ENCODE measurements around the gene ADCY9. TPM values are rescaled to one million over a fixed set of nuclear protein-coding genes. Genes with fewer than 3 reads are reported as not detected.
A peak's percentile ranks its signal among the peaks of the same experiment; 100 is the strongest.

The ADCY9 gene
- total RNA-seq, 1 experiment from 2014 or later: 11.5 TPM

- ChIA-PET CTCF (no interaction called here), POLR2A (no interaction called here)
- H3K9me3 Mint-ChIP-seq: no peaks in the 10 kb centered on the region
- peaks cover 2% of the 10 kb centered on the region; the same call in 1 of the 2 replicates for H3K36me3 Mint-ChIP-seq
- no peak overlapping the region for H3K4me3 Mint-ChIP-seq
- H3K27me3 Mint-ChIP-seq (ENCODE audit: low read depth): no peaks in the 10 kb centered on the region
- peaks cover 14% of the 10 kb centered on the region for H3K4me1 Mint-ChIP-seq
- ATAC-seq: no peak
- DNase-seq (ENCODE audit: low spot score): no peak
- H3K27ac Mint-ChIP-seq: no peak overlapping the region
- TF ChIP-seq ESRRA (CRISPR knock-in tag; IDR thresholded peaks at IDR 0.05; ENCODE audit: borderline replicate concordance): no peak
- TF ChIP-seq PREB (CRISPR knock-in tag; IDR thresholded peaks at IDR 0.05; ENCODE audit: borderline replicate concordance): no peak
- TF ChIP-seq NR1H2 (CRISPR knock-in tag; IDR thresholded peaks at IDR 0.05): no peak
- TF ChIP-seq OVOL2 (CRISPR knock-in tag; IDR thresholded peaks at IDR 0.05; ENCODE audit: borderline replicate concordance): no peak
- TF ChIP-seq ETV6 (CRISPR knock-in tag; IDR thresholded peaks at IDR 0.05): no peak
- TF ChIP-seq TCF7 (CRISPR knock-in tag; IDR thresholded peaks at IDR 0.05; ENCODE audit: low read depth): no peak
- no peak for TF ChIP-seq ZNF512 (CRISPR knock-in tag; IDR thresholded peaks at IDR 0.05; ENCODE audit: borderline replicate concordance)
- no peak for TF ChIP-seq ZNF219 (CRISPR knock-in tag; IDR thresholded peaks at IDR 0.05; ENCODE audit: borderline replicate concordance)
- TF ChIP-seq MLX (CRISPR knock-in tag; IDR thresholded peaks at IDR 0.05): no peak
- TF ChIP-seq ZNF532 (CRISPR knock-in tag; IDR thresholded peaks at IDR 0.05; ENCODE audit: borderline replicate concordance): no peak
- no peak for TF ChIP-seq ATF2 (CRISPR knock-in tag; IDR thresholded peaks at IDR 0.05; ENCODE audit: borderline replicate concordance, low read depth)
- TF ChIP-seq CBFB (CRISPR knock-in tag; IDR thresholded peaks at IDR 0.05; ENCODE audit: low read depth): no peak
Observed at GRCh38 chr16:3964686-3965290, 151.5 kb downstream of the ADCY9 start.

- DNase-seq (ENCODE audit: low spot score) (no peak), ATAC-seq (no peak)
- CTCF ChIA-PET: interaction anchor here (1.0 to 1.8 kb wide), 3 partner anchors 12 to 290 kb away, joined by 3 to 14 read pairs (median 6); no protein-coding TSS in a partner anchor
- H3K4me3 Mint-ChIP-seq: no peak overlapping the region
- peaks cover 2% of the 10 kb centered on the region; the same call in 1 of the 2 replicates for H3K36me3 Mint-ChIP-seq
- peaks cover 14% of the 10 kb centered on the region for H3K4me1 Mint-ChIP-seq
- H3K27ac Mint-ChIP-seq: peak overlapping the region; percentile 17; the same call in 1 of the 2 replicates
- H3K9me3 Mint-ChIP-seq: no peaks in the 10 kb centered on the region
- POLR2A ChIA-PET: no interaction called here
- H3K27me3 Mint-ChIP-seq (ENCODE audit: low read depth): no peaks in the 10 kb centered on the region
- TF ChIP-seq TCF7 (CRISPR knock-in tag; IDR thresholded peaks at IDR 0.05; ENCODE audit: low read depth) (no peak), SMAD3 (CRISPR knock-in tag; IDR thresholded peaks at IDR 0.05; ENCODE audit: borderline replicate concordance) (no peak), USF2 (CRISPR knock-in tag; IDR thresholded peaks at IDR 0.05) (no peak), E2F4 (CRISPR knock-in tag; IDR thresholded peaks at IDR 0.05; ENCODE audit: borderline replicate concordance, low read depth) (no peak), PRRX2 (CRISPR knock-in tag; IDR thresholded peaks at IDR 0.05) (no peak), NFYB (CRISPR knock-in tag; conservative IDR thresholded peaks at IDR 0.05; ENCODE audit: low read depth) (no peak), E2F5 (CRISPR knock-in tag; IDR thresholded peaks at IDR 0.05) (no peak), CBFB (CRISPR knock-in tag; IDR thresholded peaks at IDR 0.05; ENCODE audit: low read depth) (no peak), ELF4 (CRISPR knock-in tag; IDR thresholded peaks at IDR 0.05; ENCODE audit: low read depth) (no peak), TEAD4 (CRISPR knock-in tag; IDR thresholded peaks at IDR 0.05) (no peak)
Observed at GRCh38 chr16:3963886-3964685, 152.2 kb downstream of the ADCY9 start.
